Breast epithelium (tissue), 3 donors: ENCODE measurements around the gene ARPC2.

Experiments used
- POLR2A ChIP-seq: fragments of 450-650 bp; IDR thresholded peaks from one replicate; pipeline ENCODE4 v1.6.1; 2016; ENCODE audit warnings: antibody characterized with exemption, mild to moderate bottlenecking, moderate library complexity
- POLR2AphosphoS5 ChIP-seq, 3 donors: sonication (generic); formaldehyde crosslinking; IDR thresholded peaks; one replicate each; pipeline ENCODE4 v1.6.1; 2017; ENCODE audit warnings: antibody characterized with exemption in 3 of 3
- TF ChIP-seq, protein P1 (sequence below), 3 donors: fragments of 450-650 bp; IDR thresholded peaks; one replicate each; pipeline ENCODE4 v1.5.1; 2016 to 2017; ENCODE audit warnings: antibody characterized with exemption in 3 of 3, mild to moderate bottlenecking in 3 of 3, moderate library complexity in 3 of 3

DNA sequence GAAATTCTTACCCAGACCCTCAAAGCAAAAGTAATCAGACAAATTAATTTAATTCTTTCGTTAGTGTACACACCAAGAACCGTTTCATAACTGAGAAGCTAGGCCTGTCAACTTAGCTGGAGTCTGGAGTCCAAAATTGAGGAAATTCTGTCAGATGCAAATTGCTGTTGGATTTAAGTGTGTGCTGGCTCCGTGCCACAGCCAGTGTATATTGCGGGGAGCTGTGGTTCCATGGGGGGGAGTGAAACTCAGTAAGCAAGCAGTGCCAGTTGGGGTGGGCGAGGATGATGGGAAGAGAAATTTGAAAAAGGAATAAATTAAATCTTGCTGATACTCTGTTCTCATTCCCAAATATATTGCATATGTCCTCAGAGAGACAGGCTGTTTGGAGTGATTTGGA is 4.0 kb downstream of the ARPC2 start:
- TF ChIP-seq POLR2AphosphoS5 (IDR thresholded peaks at IDR 0.05) (no peak), POLR2A (no peak)
- TF ChIP-seq, protein P1, sequence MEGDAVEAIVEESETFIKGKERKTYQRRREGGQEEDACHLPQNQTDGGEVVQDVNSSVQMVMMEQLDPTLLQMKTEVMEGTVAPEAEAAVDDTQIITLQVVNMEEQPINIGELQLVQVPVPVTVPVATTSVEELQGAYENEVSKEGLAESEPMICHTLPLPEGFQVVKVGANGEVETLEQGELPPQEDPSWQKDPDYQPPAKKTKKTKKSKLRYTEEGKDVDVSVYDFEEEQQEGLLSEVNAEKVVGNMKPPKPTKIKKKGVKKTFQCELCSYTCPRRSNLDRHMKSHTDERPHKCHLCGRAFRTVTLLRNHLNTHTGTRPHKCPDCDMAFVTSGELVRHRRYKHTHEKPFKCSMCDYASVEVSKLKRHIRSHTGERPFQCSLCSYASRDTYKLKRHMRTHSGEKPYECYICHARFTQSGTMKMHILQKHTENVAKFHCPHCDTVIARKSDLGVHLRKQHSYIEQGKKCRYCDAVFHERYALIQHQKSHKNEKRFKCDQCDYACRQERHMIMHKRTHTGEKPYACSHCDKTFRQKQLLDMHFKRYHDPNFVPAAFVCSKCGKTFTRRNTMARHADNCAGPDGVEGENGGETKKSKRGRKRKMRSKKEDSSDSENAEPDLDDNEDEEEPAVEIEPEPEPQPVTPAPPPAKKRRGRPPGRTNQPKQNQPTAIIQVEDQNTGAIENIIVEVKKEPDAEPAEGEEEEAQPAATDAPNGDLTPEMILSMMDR (IDR thresholded peaks at IDR 0.05) = no peak
